Osteoblast (primary cell): ENCODE results near the gene SNX15. TPM values are rescaled to one million over a fixed set of nuclear protein-coding genes. Genes with fewer than 3 reads are reported as not detected.

Experiments used
- DNase-seq: peaks from one replicate; pipeline ENCODE4 v3.0.0; 2011; ENCODE audit warnings: low spot score, mixed read lengths; ENCODE audit not compliant: insufficient read length; ENCODE audit errors: missing footprints
- H2AFZ ChIP-seq: 2 replicates; pipeline ENCODE4 v1.6.0; 2011; ENCODE audit warnings: mild to moderate bottlenecking, low read length
- H3K27ac ChIP-seq: 2 replicates; pipeline ENCODE4 v1.5.1; 2011; ENCODE audit warnings: mild to moderate bottlenecking, low read depth, low read length, moderate library complexity
- H3K27me3 ChIP-seq: 2 replicates; pipeline ENCODE4 v1.6.0; 2012; ENCODE audit warnings: mild to moderate bottlenecking, control low read depth, inconsistent platforms, low read length, moderate library complexity; ENCODE audit not compliant: insufficient read depth
- H3K36me3 ChIP-seq: 2 replicates; pipeline ENCODE4 v1.5.1; 2011; ENCODE audit warnings: mild to moderate bottlenecking, low read length, control low read depth, moderate library complexity; ENCODE audit not compliant: insufficient read depth
- H3K4me1 ChIP-seq: 2 replicates; pipeline ENCODE4 v1.5.1; 2011; ENCODE audit warnings: mild to moderate bottlenecking, low read length, control low read depth, moderate library complexity; ENCODE audit not compliant: insufficient read depth
- H3K4me2 ChIP-seq: 2 replicates; pipeline ENCODE4 v1.6.0; 2011; ENCODE audit warnings: mild to moderate bottlenecking, low read length; ENCODE audit not compliant: insufficient read depth
- H3K4me3 ChIP-seq: fragments of 200-600 bp; sonication (generic); 3 replicates; pipeline ENCODE4 v1.5.1; 2012; ENCODE audit warnings: mild to moderate bottlenecking, low read length, inconsistent platforms; ENCODE audit not compliant: insufficient read depth
- H3K79me2 ChIP-seq: 2 replicates; pipeline ENCODE4 v1.6.0; 2012; ENCODE audit warnings: mild to moderate bottlenecking, low read length, control low read depth, inconsistent platforms; ENCODE audit not compliant: insufficient read depth
- H3K9me3 ChIP-seq: 2 replicates; pipeline ENCODE4 v1.5.1; 2011; ENCODE audit warnings: low read depth, low read length, control low read depth
- H4K20me1 ChIP-seq: 2 replicates; pipeline ENCODE4 v1.6.0; 2012; ENCODE audit warnings: mild to moderate bottlenecking, low read length, control low read depth; ENCODE audit not compliant: insufficient read depth
- CTCF ChIP-seq: IDR thresholded peaks from 2 replicates; pipeline ENCODE4 v1.5.1; 2011; ENCODE audit warnings: mild to moderate bottlenecking, low read depth, low read length, moderate library complexity; ENCODE audit errors: extremely low read depth
- small RNA-seq: library from RNA; depleted of rRNA; stranded (forward); fragments of <200 nt; gene quantifications from one replicate; pipeline ENCODE3, GENCODE V24; 2012
- total RNA-seq: library from RNA; depleted of rRNA; stranded (reverse); fragments of >200 nt; gene quantifications from 2 replicates; pipeline ENCODE4 v1.2.3, GENCODE V29; 2012

The SNX15 gene
- total RNA-seq, 1 donor, result 12.3 TPM

GRCh38 chr11:65089621-65090020 is 62.4 kb downstream of the SNX15 start:
- no peaks in the 10 kb centered on the region for H4K20me1 ChIP-seq
- H2AFZ ChIP-seq, result no peak overlapping the region
- peaks cover 43% of the 10 kb centered on the region for H3K36me3 ChIP-seq
- H3K79me2 ChIP-seq, result peaks cover 15% of the 10 kb centered on the region
- peaks cover 10% of the 10 kb centered on the region for H3K4me1 ChIP-seq
- TF ChIP-seq CTCF, result no peak
- no peak overlapping the region for H3K4me2 ChIP-seq
- no peaks in the 10 kb centered on the region for H3K27me3 ChIP-seq
- no peaks in the 10 kb centered on the region for H3K9me3 ChIP-seq
- H3K4me3 ChIP-seq, result no peak overlapping the region
- DNase-seq, result peak; percentile 10
- no peak overlapping the region for H3K27ac ChIP-seq

Small RNA genes lying within 50 kb of the gene (small RNA-seq; reads per million reads assigned to genes)
- gene MIR6879 (not detected), gene SNX15 (not detected)

Other genes with a start within 250 kb of the SNX15 start
- gene SF1, start 248.9 kb upstream of the SNX15 start, total RNA-seq, result 114 and 130 TPM in 2 replicates
- 6.2 and 9.8 TPM in 2 replicates for gene MAP4K2, start 224.2 kb upstream of the SNX15 start, total RNA-seq
- gene MEN1, start 216.9 kb upstream of the SNX15 start, total RNA-seq, result 12.3 and 13.3 TPM in 2 replicates
- under 0.01 and 0.29 TPM in 2 replicates for gene CDC42BPG, start 182.8 kb upstream of the SNX15 start, total RNA-seq
- 51.3 and 51.4 TPM in 2 replicates for gene EHD1, start 148.8 kb upstream of the SNX15 start, total RNA-seq
- gene ATG2A, start 110.2 kb upstream of the SNX15 start, total RNA-seq, result 20.0 and 25.7 TPM in 2 replicates
- gene PPP2R5B, start 102.8 kb upstream of the SNX15 start, total RNA-seq, result 6.2 and 6.8 TPM in 2 replicates
- gene GPHA2, start 91.5 kb upstream of the SNX15 start, total RNA-seq, result not detected in 2 replicates
- not detected in 2 replicates for gene MAJIN, start 55.3 kb upstream of the SNX15 start, total RNA-seq
- gene BATF2, start 30.5 kb upstream of the SNX15 start, total RNA-seq, result 0.29 and 1.4 TPM in 2 replicates
- 66.3 and 78.5 TPM in 2 replicates for gene ARL2, start 13.3 kb upstream of the SNX15 start, total RNA-seq
- gene SAC3D1, start 13.8 kb downstream of the SNX15 start, total RNA-seq, result 7.6 and 9.7 TPM in 2 replicates
- 15.6 and 17.7 TPM in 2 replicates for gene NAALADL1, start 31.1 kb downstream of the SNX15 start, total RNA-seq
- gene CDCA5, start 56.6 kb downstream of the SNX15 start, total RNA-seq, result 2.1 and 3.3 TPM in 2 replicates
- 38.6 and 39.4 TPM in 2 replicates for gene ZFPL1, start 56.8 kb downstream of the SNX15 start, total RNA-seq
- 122 and 153 TPM in 2 replicates for gene VPS51, start 68.8 kb downstream of the SNX15 start, total RNA-seq
- 8.8 and 10.1 TPM in 2 replicates for gene TM7SF2, start 84.4 kb downstream of the SNX15 start, total RNA-seq
- gene ZNHIT2, start 90.3 kb downstream of the SNX15 start, total RNA-seq, result 12.3 and 12.4 TPM in 2 replicates
- gene FAU, start 94.7 kb downstream of the SNX15 start, total RNA-seq, result 94.3 and 118 TPM in 2 replicates
- 37.4 and 41.6 TPM in 2 replicates for gene MRPL49, start 94.9 kb downstream of the SNX15 start, total RNA-seq
- gene SYVN1, start 107.1 kb downstream of the SNX15 start, total RNA-seq, result 10.3 and 11.9 TPM in 2 replicates
- gene SPDYC, start 142.8 kb downstream of the SNX15 start, total RNA-seq, result not detected in 2 replicates
- gene CAPN1, start 154.5 kb downstream of the SNX15 start, total RNA-seq, result 102 and 116 TPM in 2 replicates
- gene POLA2, start 234.5 kb downstream of the SNX15 start, total RNA-seq, result 4.3 and 6.2 TPM in 2 replicates